MCF 10A (cell line): Measurements from ENCODE around the gene MMP23B. TPM values are rescaled to one million over a fixed set of nuclear protein-coding genes. Genes with fewer than 3 reads are reported as not detected.
A peak's percentile ranks its signal among the peaks of the same experiment; 100 is the strongest.

ENCODE experiments used
- BruUV-seq: library from RNA; stranded (reverse); fragments of 400-500 nt; replicated peaks from 2 replicates; lab custom pipeline; 2021; lab: Mats Ljungman, UMichigan
- CTCF ChIA-PET: fragments of 300-600 bp; sonication (Branson Sonifier 250); formaldehyde crosslinking; extraction: SDS; loops from one replicate; lab custom pipeline; 2021; ENCODE audit warnings: antibody characterized with exemption, inconsistent platforms; lab: Yijun Ruan, JAX
- POLR2A ChIA-PET: fragments of 300-600, 350-650 bp; sonication (Branson Sonifier 250); formaldehyde crosslinking; extraction: SDS; loops from one replicate; lab custom pipeline; 2020; ENCODE audit warnings: antibody characterized with exemption, inconsistent platforms; lab: Yijun Ruan, JAX
- DNase-seq: peaks from one replicate; pipeline ENCODE4 v3.0.0-alpha.2; 2018; ENCODE audit not compliant: unreplicated experiment
- H3K27ac Mint-ChIP-seq: one replicate; pipeline ENCODE4 v1.8.0; 2022; ENCODE audit warnings: mild to moderate bottlenecking, low read depth, mixed read lengths; ENCODE audit not compliant: unreplicated experiment
- H3K27me3 Mint-ChIP-seq: one replicate; pipeline ENCODE4 v1.8.0; 2022; ENCODE audit warnings: mixed read lengths; ENCODE audit not compliant: insufficient read depth, unreplicated experiment
- H3K36me3 Mint-ChIP-seq: one replicate; pipeline ENCODE4 v1.8.0; 2022; ENCODE audit warnings: mild to moderate bottlenecking, moderate library complexity, mixed read lengths; ENCODE audit not compliant: insufficient read depth, unreplicated experiment
- H3K4me1 Mint-ChIP-seq: one replicate; pipeline ENCODE4 v1.8.0; 2022; ENCODE audit warnings: mixed read lengths; ENCODE audit not compliant: insufficient read depth, unreplicated experiment
- H3K4me3 Mint-ChIP-seq: one replicate; pipeline ENCODE4 v1.8.0; 2022; ENCODE audit warnings: mild to moderate bottlenecking, moderate library complexity, mixed read lengths; ENCODE audit not compliant: unreplicated experiment
- H3K9me3 Mint-ChIP-seq: one replicate; pipeline ENCODE4 v1.8.0; 2022; ENCODE audit warnings: mixed read lengths; ENCODE audit not compliant: unreplicated experiment
- intact Hi-C: fragments of 100-400 bp; cut with micrococcal nuclease; formaldehyde crosslinking; loops from 2 replicates; pipeline ENCODE4 v1.14.1; 2022
- total RNA-seq: library from RNA; stranded (reverse); gene quantifications from 2 replicates; pipeline ENCODE4 v1.2.3, GENCODE V29; 2022
- TF ChIP-seq, protein P1 (sequence below): fragments of 200-600 bp; IDR thresholded peaks from one replicate; pipeline ENCODE4 v1.8.0; 2022; ENCODE audit warnings: antibody characterized with exemption, mild to moderate bottlenecking; ENCODE audit not compliant: unreplicated experiment

MMP23B gene
- total RNA-seq, 1 experiment from 2014 or later = 1.7 TPM

DNA sequence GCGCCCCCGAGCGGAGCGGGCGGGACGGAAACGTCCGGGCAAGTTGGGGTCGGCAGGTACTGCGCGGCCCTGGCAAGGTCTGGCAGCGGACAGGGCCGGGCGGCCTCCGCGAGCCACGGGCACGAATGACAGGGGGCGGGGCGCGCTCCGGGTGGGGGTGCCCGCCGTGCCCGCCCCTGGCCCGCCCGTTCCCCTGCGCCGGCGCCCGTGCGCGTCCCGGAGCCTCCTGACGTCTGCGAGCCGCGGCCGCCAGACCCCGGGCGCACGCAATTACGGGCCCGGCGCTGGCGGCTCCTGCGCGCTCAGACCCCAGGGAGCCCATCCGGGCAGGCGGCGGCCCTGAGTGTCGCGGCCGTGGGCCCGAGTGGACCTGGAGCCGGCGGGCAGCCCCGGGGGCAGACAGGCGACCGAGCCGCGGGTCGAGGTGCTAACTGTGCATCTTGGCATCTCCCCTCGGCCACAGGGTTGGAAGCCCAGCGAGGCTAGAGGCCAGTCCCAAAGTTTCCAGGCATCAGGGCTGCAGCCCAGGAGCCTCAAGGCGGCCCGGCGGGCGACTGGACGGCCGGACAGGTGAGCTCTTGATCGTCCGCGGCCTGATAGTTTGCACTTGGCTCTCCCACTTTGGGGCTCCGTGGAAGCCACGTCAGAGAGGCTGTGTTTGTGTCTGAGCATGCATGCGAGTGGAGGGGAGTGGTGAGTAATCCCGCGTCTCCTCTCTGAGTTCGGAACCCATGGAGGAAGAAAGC, 15.8 kb upstream of the MMP23B start:
- BruUV-seq = no TSS peak
- Mint-ChIP-seq H3K27me3 (no peaks in the 10 kb centered on the region), H3K9me3 (no peaks in the 10 kb centered on the region), H3K4me3 (peak overlapping the region; percentile 77), H3K27ac (peak overlapping the region; percentile 87), H3K36me3 (no peaks in the 10 kb centered on the region), H3K4me1 (peaks cover 15% of the 10 kb centered on the region)
- TF ChIP-seq, protein P1, sequence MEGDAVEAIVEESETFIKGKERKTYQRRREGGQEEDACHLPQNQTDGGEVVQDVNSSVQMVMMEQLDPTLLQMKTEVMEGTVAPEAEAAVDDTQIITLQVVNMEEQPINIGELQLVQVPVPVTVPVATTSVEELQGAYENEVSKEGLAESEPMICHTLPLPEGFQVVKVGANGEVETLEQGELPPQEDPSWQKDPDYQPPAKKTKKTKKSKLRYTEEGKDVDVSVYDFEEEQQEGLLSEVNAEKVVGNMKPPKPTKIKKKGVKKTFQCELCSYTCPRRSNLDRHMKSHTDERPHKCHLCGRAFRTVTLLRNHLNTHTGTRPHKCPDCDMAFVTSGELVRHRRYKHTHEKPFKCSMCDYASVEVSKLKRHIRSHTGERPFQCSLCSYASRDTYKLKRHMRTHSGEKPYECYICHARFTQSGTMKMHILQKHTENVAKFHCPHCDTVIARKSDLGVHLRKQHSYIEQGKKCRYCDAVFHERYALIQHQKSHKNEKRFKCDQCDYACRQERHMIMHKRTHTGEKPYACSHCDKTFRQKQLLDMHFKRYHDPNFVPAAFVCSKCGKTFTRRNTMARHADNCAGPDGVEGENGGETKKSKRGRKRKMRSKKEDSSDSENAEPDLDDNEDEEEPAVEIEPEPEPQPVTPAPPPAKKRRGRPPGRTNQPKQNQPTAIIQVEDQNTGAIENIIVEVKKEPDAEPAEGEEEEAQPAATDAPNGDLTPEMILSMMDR = no peak
- intact Hi-C loops = no loop called here
- ChIA-PET POLR2A (interaction anchor here (0.6 to 3.1 kb wide), 7 partner anchors 38 to 241 kb away, joined by 3 to 29 read pairs (median 4); partner anchors contain the start of gene AURKAIP1), CTCF (interaction anchor here (0.7 kb wide), 1 partner anchor 49 kb away, joined by 3 read pairs; no protein-coding TSS in a partner anchor)
- DNase-seq = no peak

DNA sequence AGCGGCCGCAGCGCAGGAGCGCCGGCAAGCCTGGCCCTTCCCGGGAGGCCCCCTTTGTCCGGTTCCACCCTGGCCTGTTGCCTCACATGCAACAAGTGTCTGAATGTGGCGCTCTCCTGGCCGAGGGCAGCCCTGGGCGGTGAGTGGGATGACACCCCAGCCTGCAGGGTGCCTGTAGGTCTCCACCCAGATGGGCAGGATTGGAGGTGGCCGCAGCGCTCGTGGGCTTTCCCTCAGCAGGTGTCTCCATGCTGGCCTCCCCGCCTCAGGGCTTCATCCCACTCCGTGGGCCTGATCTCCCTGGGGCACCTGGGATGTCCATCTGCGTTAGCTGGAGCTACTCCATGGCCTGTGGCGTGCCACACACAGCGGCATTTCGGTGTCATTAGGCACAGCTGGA, 15.1 kb upstream of the MMP23B start:
- intact Hi-C loops = no loop called here

DNA sequence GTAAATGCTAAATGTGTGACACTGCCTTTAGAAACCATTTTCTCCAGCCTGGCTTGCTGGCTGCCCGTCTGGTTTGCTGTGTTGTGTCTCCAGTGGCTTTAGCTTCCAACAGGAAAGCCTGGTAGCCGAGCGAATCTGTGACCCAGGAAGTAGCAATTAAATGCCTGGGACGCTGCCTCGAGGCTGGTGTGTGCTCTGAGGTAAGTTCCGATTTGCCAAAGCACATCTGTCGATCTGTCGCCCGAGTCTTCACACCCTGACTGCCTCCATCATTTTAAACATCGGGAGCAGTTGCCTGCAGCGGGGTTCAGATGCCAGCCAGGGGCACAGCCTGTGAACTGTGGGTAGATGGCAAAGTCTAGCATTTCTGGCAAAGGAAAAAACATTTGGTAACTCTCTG, 14.5 kb upstream of the MMP23B start:
- ChIA-PET CTCF (no interaction called here), POLR2A (no interaction called here)
- no peaks in the 10 kb centered on the region for H3K27me3 Mint-ChIP-seq
- no peak overlapping the region for H3K27ac Mint-ChIP-seq
- BruUV-seq = TSS peak; percentile 45
- no peaks in the 10 kb centered on the region for H3K9me3 Mint-ChIP-seq
- peaks cover under 1% of the 10 kb centered on the region for H3K36me3 Mint-ChIP-seq
- intact Hi-C loops = no loop called here
- no peak for DNase-seq
- TF ChIP-seq, protein P1 = no peak
- peak overlapping the region; percentile 77 for H3K4me3 Mint-ChIP-seq
- H3K4me1 Mint-ChIP-seq = peaks cover 15% of the 10 kb centered on the region

More for the DNA sequence above, 15.1 kb upstream of the MMP23B start:
- ChIA-PET POLR2A (no interaction called here), CTCF (no interaction called here)
- Mint-ChIP-seq H3K36me3 (no peaks in the 10 kb centered on the region), H3K27me3 (no peaks in the 10 kb centered on the region), H3K27ac (peak overlapping the region; percentile 87), H3K4me3 (peak overlapping the region; percentile 77), H3K4me1 (peaks cover 15% of the 10 kb centered on the region), H3K9me3 (no peaks in the 10 kb centered on the region)
- TF ChIP-seq, protein P1 = no peak
- DNase-seq = no peak
- no TSS peak for BruUV-seq

DNA sequence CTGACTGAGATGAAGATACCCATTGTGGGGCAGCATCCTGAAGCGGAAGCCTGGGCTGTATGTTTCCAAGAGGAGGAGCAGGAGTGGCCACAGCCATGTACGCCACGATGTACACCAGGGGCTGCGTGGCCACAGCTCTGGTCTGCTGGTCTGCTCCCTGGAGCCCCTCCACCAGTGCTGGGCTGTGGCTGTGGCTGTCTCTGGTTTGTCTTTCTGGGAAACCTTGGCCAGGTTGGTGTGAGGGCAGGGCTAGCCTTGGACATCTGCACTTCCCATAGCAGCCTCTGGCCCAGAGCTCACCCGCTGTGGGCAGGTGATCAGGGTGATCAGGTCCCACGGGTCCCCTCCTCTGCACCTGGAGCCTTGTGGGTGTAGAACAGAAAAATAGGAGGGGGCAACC, 14.0 kb upstream of the MMP23B start:
- TF ChIP-seq, protein P1 = no peak
- Mint-ChIP-seq H3K4me1 (peaks cover 15% of the 10 kb centered on the region), H3K36me3 (peaks cover 5% of the 10 kb centered on the region), H3K27me3 (no peaks in the 10 kb centered on the region), H3K27ac (no peak overlapping the region), H3K4me3 (no peak overlapping the region), H3K9me3 (no peaks in the 10 kb centered on the region)
- no peak for DNase-seq
- intact Hi-C loops = no loop called here
- ChIA-PET POLR2A (no interaction called here), CTCF (no interaction called here)
- no TSS peak for BruUV-seq
